MM.1S (cell line): ENCODE measurements around the gene NTPCR.

ENCODE experiments used
- DNase-seq: peaks from one replicate; pipeline ENCODE4 v3.0.0-alpha.2; 2015
- H2AFZ ChIP-seq: fragments of 300-600 bp; sonication (generic); 2 replicates; pipeline ENCODE4 v1.6.0; 2016; ENCODE audit warnings: antibody characterized with exemption, low read length
- H3F3A ChIP-seq: fragments of 300-600 bp; sonication (generic); 2 replicates; pipeline ENCODE4 v1.6.1; 2016; ENCODE audit warnings: mild to moderate bottlenecking, antibody characterized with exemption, low read length, moderate library complexity, mixed read lengths; ENCODE audit not compliant: insufficient read depth
- H3K27ac ChIP-seq: fragments of 300-600 bp; sonication (generic); 2 replicates; pipeline ENCODE4 v1.5.1; 2016; ENCODE audit warnings: mild to moderate bottlenecking, low read length
- H3K27me3 ChIP-seq: fragments of 300-600 bp; sonication (generic); replicated peaks from 2 replicates; pipeline ENCODE4 v1.6.0; 2016; ENCODE audit warnings: low read length; ENCODE audit not compliant: insufficient read depth
- H3K36me3 ChIP-seq: fragments of 300-600 bp; sonication (generic); replicated peaks from 2 replicates; pipeline ENCODE4 v1.6.1; 2016; ENCODE audit warnings: mild to moderate bottlenecking, low read length, mixed read lengths; ENCODE audit not compliant: insufficient read depth
- H3K4me1 ChIP-seq: fragments of 300-600 bp; sonication (generic); 2 replicates; pipeline ENCODE4 v1.6.1; 2016; ENCODE audit warnings: low read length, mixed read lengths
- H3K4me2 ChIP-seq: fragments of 300-600 bp; sonication (generic); 2 replicates; pipeline ENCODE4 v1.6.0; 2016; ENCODE audit warnings: low read depth, low read length
- H3K4me3 ChIP-seq: fragments of 300-600 bp; sonication (generic); 2 replicates; pipeline ENCODE4 v1.5.1; 2016; ENCODE audit warnings: low read length, mixed read lengths
- H3K79me2 ChIP-seq: fragments of 300-600 bp; sonication (generic); 2 replicates; pipeline ENCODE4 v1.6.1; 2016; ENCODE audit warnings: mixed run types, low read length, mixed read lengths
- H3K9ac ChIP-seq: fragments of 300-600 bp; sonication (generic); 2 replicates; pipeline ENCODE4 v1.6.1; 2016; ENCODE audit warnings: low read length, mixed read lengths
- H3K9me2 ChIP-seq: fragments of 300-600 bp; sonication (generic); replicated peaks from 2 replicates; pipeline ENCODE4 v1.6.1; 2016; ENCODE audit warnings: mild to moderate bottlenecking, low read length, mixed read lengths; ENCODE audit not compliant: insufficient read depth
- H3K9me3 ChIP-seq: fragments of 300-600 bp; sonication (generic); replicated peaks from 2 replicates; pipeline ENCODE4 v1.6.1; 2016; ENCODE audit warnings: mild to moderate bottlenecking, low read length, mixed read lengths; ENCODE audit not compliant: insufficient read depth
- H4K20me1 ChIP-seq: fragments of 300-600 bp; sonication (generic); 2 replicates; pipeline ENCODE4 v1.6.1; 2016; ENCODE audit warnings: mild to moderate bottlenecking, low read length, moderate library complexity, mixed read lengths; ENCODE audit not compliant: insufficient read depth
- CTCF ChIP-seq: fragments of 300-600 bp; sonication (generic); IDR thresholded peaks from 2 replicates; pipeline ENCODE4 v1.5.1; 2016; ENCODE audit warnings: antibody characterized with exemption, low read length, mixed read lengths
- EZH2 ChIP-seq: fragments of 300-600 bp; sonication (generic); optimal IDR thresholded peaks from 2 replicates; pipeline ENCODE3; 2017; ENCODE audit warnings: low read depth, mild to moderate bottlenecking, antibody characterized with exemption, low read length, mixed read lengths
- EZH2phosphoT487 ChIP-seq: fragments of 300-600 bp; sonication (generic); IDR thresholded peaks from 2 replicates; pipeline ENCODE4 v1.6.1; 2018; ENCODE audit warnings: antibody characterized with exemption, low read length

The NTPCR gene

GRCh38 chr1:232902774-232903350, 47.5 kb upstream of the NTPCR start:
- Histone ChIP-seq H3K9me3 (no peaks in the 10 kb centered on the region), H3K4me1 (peaks cover 16% of the 10 kb centered on the region), H3F3A (peaks cover 9% of the 10 kb centered on the region), H3K9me2 (no peaks in the 10 kb centered on the region), H2AFZ (no peak overlapping the region), H3K79me2 (no peaks in the 10 kb centered on the region), H3K4me2 (no peak overlapping the region), H3K9ac (no peak overlapping the region), H3K27me3 (peaks cover 19% of the 10 kb centered on the region), H3K36me3 (no peaks in the 10 kb centered on the region), H3K27ac (no peak overlapping the region), H4K20me1 (no peaks in the 10 kb centered on the region), H3K4me3 (no peak overlapping the region)
- no peak for TF ChIP-seq EZH2
- no peak for TF ChIP-seq CTCF
- TF ChIP-seq EZH2phosphoT487: no peak
- no peak for DNase-seq

- peaks cover 16% of the 10 kb centered on the region for H3K4me1 ChIP-seq
- H3K79me2 ChIP-seq: no peaks in the 10 kb centered on the region
- peaks cover 9% of the 10 kb centered on the region for H3F3A ChIP-seq
- TF ChIP-seq EZH2phosphoT487 (no peak), EZH2 (no peak), CTCF (no peak)
- H3K9me3 ChIP-seq: no peaks in the 10 kb centered on the region
- H4K20me1 ChIP-seq: no peaks in the 10 kb centered on the region
- H2AFZ ChIP-seq: no peak overlapping the region
- no peak overlapping the region for H3K4me2 ChIP-seq
- no peak overlapping the region for H3K27ac ChIP-seq
- no peaks in the 10 kb centered on the region for H3K36me3 ChIP-seq
- no peak overlapping the region for H3K9ac ChIP-seq
- peaks cover 19% of the 10 kb centered on the region for H3K27me3 ChIP-seq
- DNase-seq: no peak
- H3K9me2 ChIP-seq: no peaks in the 10 kb centered on the region
- no peak overlapping the region for H3K4me3 ChIP-seq
These were observed 46.3 kb upstream of the NTPCR start for GRCh38 chr1:232904131-232904530.

GRCh38 chr1:232904566-232904965, 45.8 kb upstream of the NTPCR start:
- Histone ChIP-seq H3K4me1 (peaks cover 16% of the 10 kb centered on the region), H3K9ac (no peak overlapping the region), H3K4me3 (no peak overlapping the region), H3F3A (peaks cover 9% of the 10 kb centered on the region), H3K4me2 (no peak overlapping the region), H3K27me3 (peaks cover 19% of the 10 kb centered on the region), H2AFZ (no peak overlapping the region), H3K27ac (no peak overlapping the region), H3K79me2 (no peaks in the 10 kb centered on the region), H3K9me2 (no peaks in the 10 kb centered on the region), H3K36me3 (no peaks in the 10 kb centered on the region), H3K9me3 (no peaks in the 10 kb centered on the region), H4K20me1 (no peaks in the 10 kb centered on the region)
- TF ChIP-seq EZH2phosphoT487 (no peak), CTCF (no peak), EZH2 (no peak)
- no peak for DNase-seq
